ENCODE measurements around the gene PLCXD3.

DNA sequence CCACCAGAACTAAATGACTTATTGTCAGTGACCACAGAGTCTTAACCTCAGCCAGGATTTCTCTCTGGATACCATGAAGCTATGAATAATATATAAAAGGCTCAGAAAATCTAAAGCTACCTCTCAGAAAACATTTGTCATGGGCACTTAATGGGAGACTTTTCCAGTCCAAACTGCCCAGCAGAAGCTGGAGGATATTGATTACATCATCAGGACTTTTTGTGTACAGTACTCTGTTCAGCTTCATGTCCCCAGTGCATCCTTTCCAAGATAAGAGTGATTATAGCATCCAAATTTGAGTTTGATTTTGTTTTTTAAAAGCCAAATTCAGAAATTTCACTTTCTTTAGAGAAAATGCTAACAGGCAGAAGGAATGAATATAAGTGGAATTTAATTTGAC lies 173.2 kb downstream of the PLCXD3 start:
- TF ChIP-seq, protein P1, sequence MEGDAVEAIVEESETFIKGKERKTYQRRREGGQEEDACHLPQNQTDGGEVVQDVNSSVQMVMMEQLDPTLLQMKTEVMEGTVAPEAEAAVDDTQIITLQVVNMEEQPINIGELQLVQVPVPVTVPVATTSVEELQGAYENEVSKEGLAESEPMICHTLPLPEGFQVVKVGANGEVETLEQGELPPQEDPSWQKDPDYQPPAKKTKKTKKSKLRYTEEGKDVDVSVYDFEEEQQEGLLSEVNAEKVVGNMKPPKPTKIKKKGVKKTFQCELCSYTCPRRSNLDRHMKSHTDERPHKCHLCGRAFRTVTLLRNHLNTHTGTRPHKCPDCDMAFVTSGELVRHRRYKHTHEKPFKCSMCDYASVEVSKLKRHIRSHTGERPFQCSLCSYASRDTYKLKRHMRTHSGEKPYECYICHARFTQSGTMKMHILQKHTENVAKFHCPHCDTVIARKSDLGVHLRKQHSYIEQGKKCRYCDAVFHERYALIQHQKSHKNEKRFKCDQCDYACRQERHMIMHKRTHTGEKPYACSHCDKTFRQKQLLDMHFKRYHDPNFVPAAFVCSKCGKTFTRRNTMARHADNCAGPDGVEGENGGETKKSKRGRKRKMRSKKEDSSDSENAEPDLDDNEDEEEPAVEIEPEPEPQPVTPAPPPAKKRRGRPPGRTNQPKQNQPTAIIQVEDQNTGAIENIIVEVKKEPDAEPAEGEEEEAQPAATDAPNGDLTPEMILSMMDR (tag by site-specific recombination; IDR thresholded peaks at IDR 0.05) = no peak
- no peak for TF ChIP-seq ZNF19 (tag by site-specific recombination; IDR thresholded peaks at IDR 0.05; ENCODE audit: low read depth)
- no peak for TF ChIP-seq ZNF274 (IDR thresholded peaks at IDR 0.05; ENCODE audit: low read length)
- no peak for TF ChIP-seq ZNF274 (tag by site-specific recombination; IDR thresholded peaks at IDR 0.05; ENCODE audit: borderline replicate concordance)
- no peak for TF ChIP-seq SETDB1 (IDR thresholded peaks at IDR 0.05; ENCODE audit: insufficient read length, low read length)
- TF ChIP-seq ZNF626 (tag by site-specific recombination; IDR thresholded peaks at IDR 0.05) = no peak
- TF ChIP-seq ZNF777 (tag by site-specific recombination; IDR thresholded peaks at IDR 0.05; ENCODE audit: borderline replicate concordance) = no peak
- TF ChIP-seq KLF8 (tag by site-specific recombination; IDR thresholded peaks at IDR 0.05) = no peak
- TF ChIP-seq, protein P2, sequence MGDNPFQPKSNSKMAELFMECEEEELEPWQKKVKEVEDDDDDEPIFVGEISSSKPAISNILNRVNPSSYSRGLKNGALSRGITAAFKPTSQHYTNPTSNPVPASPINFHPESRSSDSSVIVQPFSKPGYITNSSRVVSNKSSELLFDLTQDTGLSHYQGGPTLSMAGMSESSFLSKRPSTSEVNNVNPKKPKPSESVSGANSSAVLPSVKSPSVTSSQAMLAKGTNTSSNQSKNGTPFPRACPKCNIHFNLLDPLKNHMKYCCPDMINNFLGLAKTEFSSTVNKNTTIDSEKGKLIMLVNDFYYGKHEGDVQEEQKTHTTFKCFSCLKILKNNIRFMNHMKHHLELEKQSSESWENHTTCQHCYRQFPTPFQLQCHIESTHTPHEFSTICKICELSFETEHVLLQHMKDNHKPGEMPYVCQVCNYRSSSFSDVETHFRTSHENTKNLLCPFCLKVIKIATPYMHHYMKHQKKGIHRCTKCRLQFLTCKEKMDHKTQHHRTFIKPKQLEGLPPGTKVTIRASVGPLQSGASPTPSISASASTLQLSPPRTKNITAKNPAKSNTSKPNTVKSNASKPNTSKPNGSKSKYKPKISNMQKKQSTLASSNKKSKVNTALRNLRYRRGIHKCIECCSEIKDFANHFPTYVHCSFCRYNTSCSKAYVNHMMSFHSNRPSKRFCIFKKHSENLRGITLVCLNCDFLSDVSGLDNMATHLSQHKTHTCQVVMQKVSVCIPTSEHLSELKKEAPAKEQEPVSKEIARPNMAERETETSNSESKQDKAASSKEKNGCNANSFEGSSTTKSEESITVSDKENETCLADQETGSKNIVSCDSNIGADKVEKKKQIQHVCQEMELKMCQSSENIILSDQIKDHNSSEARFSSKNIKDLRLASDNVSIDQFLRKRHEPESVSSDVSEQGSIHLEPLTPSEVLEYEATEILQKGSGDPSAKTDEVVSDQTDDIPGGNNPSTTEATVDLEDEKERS (tag by site-specific recombination; IDR thresholded peaks at IDR 0.05) = no peak
- no peak for TF ChIP-seq HOXC10 (CRISPR knock-in tag; IDR thresholded peaks at IDR 0.05)
- no peak for TF ChIP-seq MEIS1 (CRISPR knock-in tag; IDR thresholded peaks at IDR 0.05; ENCODE audit: borderline replicate concordance)
- TF ChIP-seq, protein P3, sequence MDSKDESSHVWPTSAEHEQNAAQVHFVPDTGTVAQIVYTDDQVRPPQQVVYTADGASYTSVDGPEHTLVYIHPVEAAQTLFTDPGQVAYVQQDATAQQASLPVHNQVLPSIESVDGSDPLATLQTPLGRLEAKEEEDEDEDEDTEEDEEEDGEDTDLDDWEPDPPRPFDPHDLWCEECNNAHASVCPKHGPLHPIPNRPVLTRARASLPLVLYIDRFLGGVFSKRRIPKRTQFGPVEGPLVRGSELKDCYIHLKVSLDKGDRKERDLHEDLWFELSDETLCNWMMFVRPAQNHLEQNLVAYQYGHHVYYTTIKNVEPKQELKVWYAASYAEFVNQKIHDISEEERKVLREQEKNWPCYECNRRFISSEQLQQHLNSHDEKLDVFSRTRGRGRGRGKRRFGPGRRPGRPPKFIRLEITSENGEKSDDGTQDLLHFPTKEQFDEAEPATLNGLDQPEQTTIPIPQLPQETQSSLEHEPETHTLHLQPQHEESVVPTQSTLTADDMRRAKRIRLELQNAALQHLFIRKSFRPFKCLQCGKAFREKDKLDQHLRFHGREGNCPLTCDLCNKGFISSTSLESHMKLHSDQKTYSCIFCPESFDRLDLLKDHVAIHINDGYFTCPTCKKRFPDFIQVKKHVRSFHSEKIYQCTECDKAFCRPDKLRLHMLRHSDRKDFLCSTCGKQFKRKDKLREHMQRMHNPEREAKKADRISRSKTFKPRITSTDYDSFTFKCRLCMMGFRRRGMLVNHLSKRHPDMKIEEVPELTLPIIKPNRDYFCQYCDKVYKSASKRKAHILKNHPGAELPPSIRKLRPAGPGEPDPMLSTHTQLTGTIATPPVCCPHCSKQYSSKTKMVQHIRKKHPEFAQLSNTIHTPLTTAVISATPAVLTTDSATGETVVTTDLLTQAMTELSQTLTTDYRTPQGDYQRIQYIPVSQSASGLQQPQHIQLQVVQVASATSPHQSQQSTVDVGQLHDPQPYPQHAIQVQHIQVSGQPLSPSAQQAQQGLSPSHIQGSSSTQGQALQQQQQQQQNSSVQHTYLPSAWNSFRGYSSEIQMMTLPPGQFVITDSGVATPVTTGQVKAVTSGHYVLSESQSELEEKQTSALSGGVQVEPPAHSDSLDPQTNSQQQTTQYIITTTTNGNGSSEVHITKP (tag by site-specific recombination; IDR thresholded peaks at IDR 0.05) = no peak
- TF ChIP-seq, protein P4, sequence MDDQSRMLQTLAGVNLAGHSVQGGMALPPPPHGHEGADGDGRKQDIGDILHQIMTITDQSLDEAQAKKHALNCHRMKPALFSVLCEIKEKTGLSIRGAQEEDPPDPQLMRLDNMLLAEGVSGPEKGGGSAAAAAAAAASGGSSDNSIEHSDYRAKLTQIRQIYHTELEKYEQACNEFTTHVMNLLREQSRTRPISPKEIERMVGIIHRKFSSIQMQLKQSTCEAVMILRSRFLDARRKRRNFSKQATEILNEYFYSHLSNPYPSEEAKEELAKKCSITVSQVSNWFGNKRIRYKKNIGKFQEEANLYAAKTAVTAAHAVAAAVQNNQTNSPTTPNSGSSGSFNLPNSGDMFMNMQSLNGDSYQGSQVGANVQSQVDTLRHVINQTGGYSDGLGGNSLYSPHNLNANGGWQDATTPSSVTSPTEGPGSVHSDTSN (CRISPR knock-in tag; IDR thresholded peaks at IDR 0.05) = no peak

All from HEK293 (cell line).